K562 (cell line): ENCODE data around the gene USP7. TPM values are rescaled to one million over a fixed set of nuclear protein-coding genes. Genes with fewer than 3 reads are reported as not detected.

Experiments used
- ATAC-seq: fragments of 200-7000 bp; cut with Tn5 transposase; 3 replicates; pipeline ENCODE4 v1.9.1; 2020; ENCODE audit warnings: moderate library complexity
- BruUV-seq: library from RNA; stranded (reverse); fragments of 400-500 nt; replicated peaks from 2 replicates; lab custom pipeline; 2021; lab: Mats Ljungman, UMichigan
- CTCF ChIA-PET: fragments of 300-600 bp; formaldehyde crosslinking; extraction: SDS; loops from one replicate; lab custom pipeline; 2021; ENCODE audit warnings: low intra/inter-chr PET ratio; lab: Yijun Ruan, JAX
- POLR2A ChIA-PET: fragments of 300-600, 350-650 bp; sonication (Branson Sonifier 250); formaldehyde crosslinking; extraction: SDS; loops from one replicate; lab custom pipeline; 2021; ENCODE audit warnings: antibody characterized with exemption, inconsistent platforms; lab: Yijun Ruan, JAX
- DNase-seq, 4 experiments: peaks; one replicate each; pipeline versions ENCODE4 v3.0.0 to v3.0.0-alpha.2; 2011 to 2018; ENCODE audit warnings: low spot score in 3 of 4, mixed read lengths in 3 of 4; ENCODE audit errors: extremely low read depth in 1 of 4
- FAIRE-seq: peaks from 2 replicates; lab custom pipeline; 2011; peaks lifted over from hg19 to GRCh38; lab: Jason Lieb, UNC
- H2AFZ ChIP-seq: 2 replicates; pipeline ENCODE4 v1.6.0; 2011; ENCODE audit warnings: low read depth, low read length, control low read depth, inconsistent platforms
- H3K27ac ChIP-seq: fragments of 200-600 bp; 3 replicates; pipeline ENCODE4 v1.8.0; 2011; ENCODE audit warnings: low read depth, mild to moderate bottlenecking, control low read depth, inconsistent platforms, low read length, moderate library complexity, mixed read lengths; ENCODE audit errors: extremely low read depth
- H3K27me3 ChIP-seq, 2 experiments: fragments of 300-600 bp in 1 of 2; 2 replicates in 1 of 2; 3 replicates in 1 of 2; pipeline versions ENCODE4 v1.6.0 to v1.8.0; 2011; ENCODE audit warnings: inconsistent platforms in 2 of 2, low read length in 2 of 2, mild to moderate bottlenecking in 1 of 2, mixed read lengths in 1 of 2, moderate library complexity in 1 of 2; ENCODE audit not compliant: control insufficient read depth in 2 of 2, insufficient read depth in 2 of 2
- H3K36me3 ChIP-seq: fragments of 300-600 bp; 3 replicates; pipeline ENCODE4 v1.8.0; 2011; ENCODE audit warnings: mild to moderate bottlenecking, low read length, inconsistent platforms; ENCODE audit not compliant: control insufficient read depth, insufficient read depth
- H3K4me1 ChIP-seq, 2 experiments: fragments of 200-600 bp in 1 of 2; replicated peaks in 1 of 2; 2 replicates in 1 of 2; 3 replicates in 1 of 2; pipeline versions ENCODE4 v1.5.1 to v1.8.0; 2011; ENCODE audit warnings: inconsistent platforms in 2 of 2, low read length in 2 of 2, mild to moderate bottlenecking in 1 of 2, mixed read lengths in 1 of 2, moderate library complexity in 1 of 2; ENCODE audit not compliant: control insufficient read depth in 2 of 2, insufficient read depth in 2 of 2
- H3K4me2 ChIP-seq: 2 replicates; pipeline ENCODE4 v1.6.1; 2011; ENCODE audit warnings: low read length, control low read depth, inconsistent platforms, mixed read lengths; ENCODE audit not compliant: insufficient read depth
- H3K4me3 ChIP-seq: fragments of 200-600 bp; sonication (generic), shearing (Covaris generic); 2 replicates; pipeline ENCODE4 v1.5.1; 2016; ENCODE audit warnings: control low read depth, inconsistent platforms
- H3K79me2 ChIP-seq: fragments of 200-600 bp; 3 replicates; pipeline ENCODE4 v1.8.0; 2011; ENCODE audit warnings: low read length, inconsistent platforms; ENCODE audit not compliant: control insufficient read depth, insufficient read depth
- H3K9ac ChIP-seq, 2 experiments: 2 replicates each; pipeline versions ENCODE4 v1.6.0 to v1.6.1; 2011; ENCODE audit warnings: low read depth in 2 of 2, low read length in 2 of 2, control low read depth in 1 of 2, inconsistent platforms in 1 of 2, mild to moderate bottlenecking in 1 of 2, mixed read lengths in 1 of 2; ENCODE audit not compliant: insufficient read depth in 1 of 2
- H3K9me1 ChIP-seq: one replicate; pipeline ENCODE4 v1.6.0; 2011; ENCODE audit warnings: inconsistent platforms, mild to moderate bottlenecking, low read length, moderate library complexity; ENCODE audit not compliant: control insufficient read depth, insufficient read depth
- H3K9me3 ChIP-seq: replicated peaks from 2 replicates; pipeline ENCODE4 v1.5.1; 2011; ENCODE audit warnings: low read depth, low read length, inconsistent platforms; ENCODE audit not compliant: control insufficient read depth, insufficient read depth
- H4K20me1 ChIP-seq: replicated peaks from 2 replicates; pipeline ENCODE4 v1.6.1; 2011; ENCODE audit warnings: low read length, inconsistent platforms, mixed read lengths; ENCODE audit not compliant: control insufficient read depth, insufficient read depth
- CUX1 ChIP-seq: fragments of 200-800 bp; sonication (Bioruptor generic); IDR thresholded peaks from 2 replicates; pipeline ENCODE4 v1.6.1; 2016; ENCODE audit warnings: missing genetic modification characterization, missing compliant biosample characterization
- GATAD2B ChIP-seq: fragments of 450-650 bp; IDR thresholded peaks from 2 replicates; pipeline ENCODE4 v1.6.1; 2017; ENCODE audit warnings: mild to moderate bottlenecking, borderline replicate concordance
- HBP1 ChIP-seq: fragments of 450-650 bp; formaldehyde crosslinking; IDR thresholded peaks from 2 replicates; pipeline ENCODE4 v1.4.0; 2022; ENCODE audit warnings: missing genetic modification characterization
- HNRNPK ChIP-seq: fragments of 200-400 bp; formaldehyde crosslinking; IDR thresholded peaks from one replicate; pipeline ENCODE4 v1.6.1; 2018; ENCODE audit warnings: mild to moderate bottlenecking, low read depth, low read length; ENCODE audit not compliant: poor library complexity, severe bottlenecking
- KDM5B ChIP-seq: fragments of 200-600 bp; sonication (generic); IDR thresholded peaks from 2 replicates; pipeline ENCODE4 v1.6.1; 2012; ENCODE audit warnings: low read depth, mild to moderate bottlenecking, moderate library complexity, low read length, control low read depth, inconsistent platforms; ENCODE audit not compliant: insufficient replicate concordance
- SIX5 ChIP-seq, 2 experiments: IDR thresholded peaks; 2 replicates each; pipeline ENCODE4 v1.6.1; 2011; ENCODE audit warnings: low read length in 2 of 2, borderline replicate concordance in 1 of 2, low read depth in 1 of 2, mild to moderate bottlenecking in 1 of 2, moderate library complexity in 1 of 2; ENCODE audit not compliant: insufficient read depth in 1 of 2
- ZNF24 ChIP-seq: fragments of 450-650 bp; IDR thresholded peaks from 2 replicates; pipeline ENCODE4 v1.6.1; 2016
- ZNF766 ChIP-seq: fragments of 200-800 bp; sonication (Bioruptor generic); conservative IDR thresholded peaks from 2 replicates; pipeline ENCODE4 v1.6.1; 2016; ENCODE audit warnings: missing genetic modification characterization, missing compliant biosample characterization
- WGBS: fragments of 100-300 bp; shearing (Covaris generic); methylation state at CpG from one replicate; pipeline ENCODE4 v1.1.6; 2016; ENCODE audit warnings: low coverage, mixed read lengths; ENCODE audit not compliant: insufficient coverage; ENCODE audit errors: missing lambda C conversion rate; 5-methylcytosine and 5-hydroxymethylcytosine counted together
- in situ Hi-C: fragments of 300-500 bp; cut with MboI; formaldehyde crosslinking; loops from 4 replicates; pipeline ENCODE4 v1.15.0; 2018; ENCODE audit warnings: inconsistent platforms, mixed read lengths
- intact Hi-C: fragments of 100-400 bp; cut with micrococcal nuclease; formaldehyde crosslinking; loops from 2 replicates; pipeline ENCODE4 v1.14.2; 2022
- polyA plus RNA-seq, 8 experiments: library from polyadenylated mRNA; depleted of rRNA in 4 of 8; stranded (reverse) in 5 of 8; unstranded in 3 of 8; fragments of >200 nt; fragmentation: Nextera tagmentation in 2 of 8; fragmentation: Illumina TruSeq in 1 of 8; extraction: Ambion mirVana in 2 of 8; extraction: Trizol in 1 of 8; gene quantifications; 2 replicates each; pipeline versions ENCODE4 v1.2.1 to v1.2.3, GENCODE V29; 2011 to 2014; ENCODE audit warnings: inconsistent platforms in 1 of 8, missing spikeins in 1 of 8
- total RNA-seq, 7 experiments: library from RNA; depleted of rRNA in 6 of 7; stranded (reverse); fragments of >200 nt in 6 of 7; fragmentation: Illumina TruSeq in 2 of 7; extraction: Trizol in 2 of 7; gene quantifications; 2 replicates each; pipeline versions ENCODE4 v1.2.1 to v1.2.3, GENCODE V29; 2011 to 2021; ENCODE audit warnings: low replicate concordance in 1 of 7
- TF ChIP-seq, protein P1 (sequence below): sonication (generic); formaldehyde crosslinking; IDR thresholded peaks from 2 replicates; pipeline ENCODE4 v1.8.1; 2023; ENCODE audit warnings: mild to moderate bottlenecking, missing genetic modification reagents

USP7 gene
- total and polyA plus RNA-seq, 9 of the 15 experiments (the other 6 are each of a cell fraction or from before 2014, with no cell fraction given) = 17.1 to 145 (median 57.9) TPM

DNA sequence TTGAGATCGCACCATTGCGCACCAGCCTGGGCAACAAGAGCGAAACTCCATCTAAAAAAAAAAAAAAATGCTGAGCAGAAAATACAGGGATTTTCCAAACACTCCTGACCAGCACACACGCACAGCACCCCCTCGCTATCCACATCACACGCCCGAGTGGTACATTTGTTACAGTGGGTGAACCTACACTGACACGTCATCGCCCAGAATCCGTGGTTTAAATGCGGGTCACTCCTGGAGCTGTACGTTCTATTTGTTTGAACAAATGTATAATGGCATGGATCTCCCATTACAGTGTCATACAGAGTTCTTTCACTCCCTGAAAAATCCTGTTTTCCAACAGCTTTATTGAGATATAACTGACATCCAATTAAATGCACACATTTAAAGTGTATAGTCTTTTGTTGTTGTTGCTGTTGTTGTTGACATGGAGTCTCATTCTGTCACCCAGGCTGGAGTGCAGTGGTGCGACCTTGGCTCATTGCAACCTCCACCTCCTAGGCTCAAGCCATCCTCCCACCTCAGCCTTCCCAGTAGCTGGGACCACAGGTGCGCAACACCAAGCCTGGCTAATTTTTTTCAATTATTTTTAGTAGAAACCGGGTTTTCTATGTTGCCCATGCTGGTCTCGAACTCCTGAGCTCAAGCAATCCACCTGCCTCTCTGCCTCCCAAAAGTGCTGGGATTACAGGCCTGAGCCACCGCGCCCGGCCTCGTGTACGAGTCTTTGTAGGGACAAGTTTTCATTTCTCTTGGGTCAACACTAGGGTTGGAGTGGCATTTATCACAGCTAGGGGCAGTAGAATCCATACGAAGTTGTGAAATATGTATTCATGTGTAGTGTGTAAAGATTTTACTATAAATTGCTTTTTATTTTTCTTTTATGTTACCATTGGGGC, 90.5 kb downstream of the USP7 start (continued):
- TF ChIP-seq CUX1 (CRISPR knock-in tag) (no peak), ZNF24 (no peak), ZNF766 (CRISPR knock-in tag) (no peak)
- TF ChIP-seq, all 486 proteins: peak for 4

GRCh38 chr16:8872071-8872470, 91.6 kb downstream of the USP7 start:
- Histone ChIP-seq H3K27ac (no peak overlapping the region), H3K4me2 (no peak overlapping the region), H2AFZ (no peak overlapping the region), H3K9me1 (no peaks in the 10 kb centered on the region), H3K4me3 (no peak overlapping the region), H3K27me3 (peaks cover 0 to 3% of the 10 kb centered on the region in 2 experiments; a peak in 2 of 5 replicates), H4K20me1 (peaks cover 8% of the 10 kb centered on the region; the same call in 1 of the 2 replicates), H3K79me2 (peaks cover 12% of the 10 kb centered on the region), H3K9me3 (no peaks in the 10 kb centered on the region), H3K9ac (no peak overlapping the region), H3K36me3 (peaks cover 3% of the 10 kb centered on the region; the same call in 1 of the 3 replicates), H3K4me1 (peaks cover 23 to 37% of the 10 kb centered on the region in 2 experiments)
- in situ Hi-C loops = no loop called here
- no peak for DNase-seq
- FAIRE-seq = no peak
- 92% methylated on average over 5 of the region's 5 CpGs for WGBS
- ChIA-PET CTCF (no interaction called here), POLR2A (interaction anchor here (0.7 kb wide), 1 partner anchor 62 kb away, joined by 3 read pairs; no protein-coding TSS in a partner anchor)
- no TSS peak for BruUV-seq
- ATAC-seq = no peak
- intact Hi-C loops = loop anchor here (10.0 kb wide), 1 partner anchor 263 kb away; no protein-coding TSS in a partner anchor
- no peak for TF ChIP-seq HNRNPK
- no peak for TF ChIP-seq HBP1
- TF ChIP-seq GATAD2B = no peak
- TF ChIP-seq, protein P1, sequence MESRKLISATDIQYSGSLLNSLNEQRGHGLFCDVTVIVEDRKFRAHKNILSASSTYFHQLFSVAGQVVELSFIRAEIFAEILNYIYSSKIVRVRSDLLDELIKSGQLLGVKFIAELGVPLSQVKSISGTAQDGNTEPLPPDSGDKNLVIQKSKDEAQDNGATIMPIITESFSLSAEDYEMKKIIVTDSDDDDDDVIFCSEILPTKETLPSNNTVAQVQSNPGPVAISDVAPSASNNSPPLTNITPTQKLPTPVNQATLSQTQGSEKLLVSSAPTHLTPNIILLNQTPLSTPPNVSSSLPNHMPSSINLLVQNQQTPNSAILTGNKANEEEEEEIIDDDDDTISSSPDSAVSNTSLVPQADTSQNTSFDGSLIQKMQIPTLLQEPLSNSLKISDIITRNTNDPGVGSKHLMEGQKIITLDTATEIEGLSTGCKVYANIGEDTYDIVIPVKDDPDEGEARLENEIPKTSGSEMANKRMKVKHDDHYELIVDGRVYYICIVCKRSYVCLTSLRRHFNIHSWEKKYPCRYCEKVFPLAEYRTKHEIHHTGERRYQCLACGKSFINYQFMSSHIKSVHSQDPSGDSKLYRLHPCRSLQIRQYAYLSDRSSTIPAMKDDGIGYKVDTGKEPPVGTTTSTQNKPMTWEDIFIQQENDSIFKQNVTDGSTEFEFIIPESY (CRISPR knock-in tag) = no peak
- no peak for TF ChIP-seq SIX5 (IDR thresholded peaks at IDR 0.05; ENCODE audit: borderline replicate concordance in 1 of 2, insufficient read depth in 1 of 2, low read depth in 1 of 2, low read length in 2 of 2)
- no peak for TF ChIP-seq KDM5B
